HUES48 (cell line): Measurements from ENCODE around the gene BMP4.
"Not testable (repeated sequence)": the region's sequence is repeated elsewhere in the genome, so short reads cannot be mapped to it uniquely, and the experiment has no call there.

ENCODE experiments used
- H3K27ac ChIP-seq: one replicate; pipeline ENCODE4 v1.7.0; 2013; ENCODE audit warnings: low read depth, low read length, inconsistent platforms
- H3K27me3 ChIP-seq: 2 replicates; pipeline ENCODE4 v1.6.1; 2013; ENCODE audit warnings: mild to moderate bottlenecking, low read length; ENCODE audit not compliant: control insufficient read depth, insufficient read depth
- H3K36me3 ChIP-seq: 2 replicates; pipeline ENCODE4 v1.6.1; 2013; ENCODE audit warnings: low read length; ENCODE audit not compliant: control insufficient read depth, insufficient read depth
- H3K4me1 ChIP-seq: 2 replicates; pipeline ENCODE4 v1.6.1; 2013; ENCODE audit warnings: mild to moderate bottlenecking, low read length; ENCODE audit not compliant: control insufficient read depth, insufficient read depth
- H3K4me3 ChIP-seq: 2 replicates; pipeline ENCODE4 v1.5.1; 2013; ENCODE audit warnings: mild to moderate bottlenecking, low read depth, low read length
- H3K9ac ChIP-seq: 2 replicates; pipeline ENCODE4 v1.6.1; 2013; ENCODE audit warnings: mild to moderate bottlenecking, low read depth, low read length, moderate library complexity
- H3K9me3 ChIP-seq: 2 replicates; pipeline ENCODE4 v1.6.1; 2013; ENCODE audit warnings: low read length; ENCODE audit not compliant: control insufficient read depth, insufficient read depth

The BMP4 gene

GRCh38 chr14:53956427-53957201, at the start of gene BMP4:
BMP4 (minus strand) TSS chr14:53956825; CDS start chr14:53952222, 4,603 bp downstream.
- Histone ChIP-seq H3K4me1 (peaks cover 16% of the 10 kb centered on the region), H3K9ac (peak within 1 kb of the TSS; percentile 32), H3K27ac (peak within 1 kb of the TSS; percentile 55), H3K9me3 (no peaks in the 10 kb centered on the region), H3K36me3 (0 out of 2 replicates have a peak, but pooled peaks cover under 1% of the 10 kb centered on the region), H3K4me3 (peak within 1 kb of the TSS; percentile 88), H3K27me3 (peaks cover 76% of the 10 kb centered on the region)

GRCh38 chr14:54003064-54003463, 46.4 kb upstream of the BMP4 start:
- no peaks in the 10 kb centered on the region for H3K27me3 ChIP-seq
- no peaks in the 10 kb centered on the region for H3K9me3 ChIP-seq
- H3K27ac ChIP-seq = no peak overlapping the region
- peaks cover 10% of the 10 kb centered on the region for H3K4me1 ChIP-seq
- H3K36me3 ChIP-seq = no peaks in the 10 kb centered on the region
- H3K9ac ChIP-seq = no peak overlapping the region
- H3K4me3 ChIP-seq = no peak overlapping the region

GRCh38 chr14:54002653-54003052, 46.0 kb upstream of the BMP4 start:
- no peaks in the 10 kb centered on the region for H3K27me3 ChIP-seq
- H3K36me3 ChIP-seq = no peaks in the 10 kb centered on the region
- H3K4me3 ChIP-seq = no peak overlapping the region
- H3K27ac ChIP-seq = no peak overlapping the region
- peaks cover 10% of the 10 kb centered on the region for H3K4me1 ChIP-seq
- H3K9me3 ChIP-seq = no peaks in the 10 kb centered on the region
- H3K9ac ChIP-seq = no peak overlapping the region

- Histone ChIP-seq H3K9me3 (no peaks in the 10 kb centered on the region), H3K27me3 (no peaks in the 10 kb centered on the region), H3K36me3 (no peaks in the 10 kb centered on the region), H3K9ac (no peak overlapping the region), H3K4me3 (no peak overlapping the region), H3K27ac (no peak overlapping the region), H3K4me1 (peaks cover 3% of the 10 kb centered on the region)
Measured at GRCh38 chr14:54001189-54001878, 44.7 kb upstream of the BMP4 start.

- no peaks in the 10 kb centered on the region for H3K36me3 ChIP-seq
- no peaks in the 10 kb centered on the region for H3K9me3 ChIP-seq
- H3K27me3 ChIP-seq = no peaks in the 10 kb centered on the region
- H3K4me3 ChIP-seq = no peak overlapping the region
- peaks cover 2% of the 10 kb centered on the region for H3K4me1 ChIP-seq
- no peak overlapping the region for H3K27ac ChIP-seq
- H3K9ac ChIP-seq = no peak overlapping the region
Measured at GRCh38 chr14:54000341-54000811, 43.8 kb upstream of the BMP4 start.

- no peak overlapping the region for H3K4me3 ChIP-seq
- no peaks in the 10 kb centered on the region for H3K9me3 ChIP-seq
- no peak overlapping the region for H3K27ac ChIP-seq
- H3K9ac ChIP-seq = no peak overlapping the region
- H3K36me3 ChIP-seq = no peaks in the 10 kb centered on the region
- peaks cover 2% of the 10 kb centered on the region for H3K4me1 ChIP-seq
- no peaks in the 10 kb centered on the region for H3K27me3 ChIP-seq
Measured at GRCh38 chr14:53999061-53999488, 42.5 kb upstream of the BMP4 start.

- no peaks in the 10 kb centered on the region for H3K36me3 ChIP-seq
- H3K4me1 ChIP-seq = no peaks in the 10 kb centered on the region; the same call in 1 of the 2 replicates
- H3K27me3 ChIP-seq = no peaks in the 10 kb centered on the region
- no peak overlapping the region for H3K9ac ChIP-seq
- no peak overlapping the region for H3K4me3 ChIP-seq
- H3K9me3 ChIP-seq = no peaks in the 10 kb centered on the region
- no peak overlapping the region for H3K27ac ChIP-seq
Measured at GRCh38 chr14:53996041-53996440, 39.4 kb upstream of the BMP4 start.

- Histone ChIP-seq H3K9me3 (no peaks in the 10 kb centered on the region), H3K9ac (no peak overlapping the region), H3K4me3 (no peak overlapping the region), H3K27ac (no peak overlapping the region), H3K36me3 (no peaks in the 10 kb centered on the region), H3K27me3 (no peaks in the 10 kb centered on the region), H3K4me1 (no peaks in the 10 kb centered on the region; the same call in 1 of the 2 replicates)
Measured at GRCh38 chr14:53993920-53994607, 37.4 kb upstream of the BMP4 start.

- H3K36me3 ChIP-seq = no peaks in the 10 kb centered on the region
- no peak overlapping the region for H3K4me3 ChIP-seq
- H3K4me1 ChIP-seq = no peaks in the 10 kb centered on the region
- H3K9ac ChIP-seq = no peak overlapping the region
- no peak overlapping the region for H3K27ac ChIP-seq
- H3K9me3 ChIP-seq = peaks cover 17% of the 10 kb centered on the region
- H3K27me3 ChIP-seq = no peaks in the 10 kb centered on the region
Measured at GRCh38 chr14:53990978-53991377, 34.4 kb upstream of the BMP4 start.

GRCh38 chr14:53986718-53987117, 30.1 kb upstream of the BMP4 start:
- Histone ChIP-seq H3K4me1 (peaks cover 22% of the 10 kb centered on the region), H3K9me3 (peaks cover 34% of the 10 kb centered on the region)
- H3K9ac ChIP-seq, H3K36me3 ChIP-seq, H3K27me3 ChIP-seq, H3K4me3 ChIP-seq, H3K27ac ChIP-seq: not testable (repeated sequence)
